GM21367 (cell line): Measurements from ENCODE around the gene ERGIC1.
A peak's percentile ranks its signal among the peaks of the same experiment; 100 is the strongest.

Experiments used
- ATAC-seq: cut with Tn5 transposase; IDR thresholded peaks from one replicate; pipeline ENCODE4 v1.9.1; 2021; ENCODE audit not compliant: unreplicated experiment

ERGIC1 gene

DNA sequence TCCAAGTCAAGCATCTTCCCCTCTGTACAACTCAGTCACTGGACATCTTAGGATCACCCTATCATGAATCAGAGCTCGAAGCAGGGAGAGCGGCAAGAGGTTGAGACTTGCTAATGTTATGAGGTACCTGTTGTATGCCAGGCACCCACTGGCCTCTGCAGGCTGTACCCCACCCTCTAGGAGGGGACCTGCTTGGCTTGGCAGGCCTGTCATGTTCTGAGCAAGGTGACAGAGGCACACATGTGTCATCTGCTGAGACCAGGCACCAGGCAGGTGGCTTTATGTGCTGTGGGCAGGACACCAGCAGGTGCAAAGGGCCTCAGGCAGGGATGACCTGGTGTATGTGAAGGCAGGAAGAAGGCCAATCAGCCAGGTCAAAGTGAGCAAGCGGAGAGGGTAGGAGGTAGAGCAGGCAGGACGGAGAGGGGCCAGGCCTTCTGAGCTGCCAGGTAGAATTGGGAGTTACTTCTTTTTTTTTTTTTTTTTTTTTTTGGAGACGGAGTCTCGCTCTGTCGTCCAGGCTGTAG is 64.9 kb downstream of the ERGIC1 start:
- ATAC-seq, result no peak

DNA sequence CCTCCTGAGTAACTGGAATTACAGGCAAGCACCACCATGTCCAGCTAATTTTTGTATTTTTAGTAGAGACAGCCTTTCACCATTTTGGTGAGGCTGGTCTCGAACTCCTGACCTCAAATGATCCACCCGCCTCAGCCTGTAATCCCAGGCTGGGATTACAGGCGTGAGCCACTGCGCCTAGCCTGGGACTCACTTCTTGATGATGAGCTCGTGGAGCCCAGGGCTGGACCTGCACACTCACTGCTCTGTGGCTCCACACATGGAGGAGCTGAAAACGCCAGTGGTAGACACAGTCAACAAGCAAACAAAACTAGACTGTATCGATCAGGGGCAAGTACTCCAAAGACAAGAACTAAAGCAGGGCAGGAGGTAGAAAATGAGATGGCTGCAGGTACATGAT is 65.4 kb downstream of the ERGIC1 start:
- ATAC-seq, result no peak

DNA sequence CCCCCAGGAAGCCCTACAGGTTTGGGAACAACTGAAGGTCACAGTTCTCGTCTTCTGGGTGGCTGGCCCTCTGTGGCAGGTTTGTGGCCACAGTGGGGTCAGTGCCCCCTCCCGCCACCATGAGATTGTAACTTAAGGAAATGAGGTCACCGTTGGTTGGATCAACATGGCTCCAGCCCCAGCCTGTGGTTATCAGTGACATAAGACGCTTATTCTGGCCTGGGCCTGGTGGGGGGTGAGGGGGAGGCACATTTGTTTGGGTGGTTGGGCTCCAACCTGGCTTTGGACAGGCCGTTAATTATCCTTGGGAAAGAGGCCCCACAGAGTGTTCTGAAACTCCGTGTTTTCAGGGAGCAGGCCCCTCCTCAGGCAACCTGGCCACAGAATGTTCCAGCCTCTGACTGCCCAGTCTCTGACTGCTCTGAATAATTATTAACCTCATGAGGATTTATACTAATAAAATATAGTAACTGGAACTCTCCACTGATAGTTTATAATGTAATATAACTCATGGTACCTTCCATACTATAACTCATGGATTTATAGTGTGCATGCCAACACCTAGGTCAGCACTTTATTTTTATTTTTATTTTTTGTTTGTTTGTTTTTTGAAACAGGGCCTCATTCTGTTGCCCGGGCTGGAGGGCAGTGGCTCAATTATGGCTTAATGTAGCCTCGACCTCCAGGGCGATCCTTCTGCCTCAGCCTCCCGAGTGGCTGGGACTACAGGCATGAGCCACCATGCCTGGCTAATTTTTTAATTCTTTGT is 67.1 kb downstream of the ERGIC1 start:
- ATAC-seq, result no peak

DNA sequence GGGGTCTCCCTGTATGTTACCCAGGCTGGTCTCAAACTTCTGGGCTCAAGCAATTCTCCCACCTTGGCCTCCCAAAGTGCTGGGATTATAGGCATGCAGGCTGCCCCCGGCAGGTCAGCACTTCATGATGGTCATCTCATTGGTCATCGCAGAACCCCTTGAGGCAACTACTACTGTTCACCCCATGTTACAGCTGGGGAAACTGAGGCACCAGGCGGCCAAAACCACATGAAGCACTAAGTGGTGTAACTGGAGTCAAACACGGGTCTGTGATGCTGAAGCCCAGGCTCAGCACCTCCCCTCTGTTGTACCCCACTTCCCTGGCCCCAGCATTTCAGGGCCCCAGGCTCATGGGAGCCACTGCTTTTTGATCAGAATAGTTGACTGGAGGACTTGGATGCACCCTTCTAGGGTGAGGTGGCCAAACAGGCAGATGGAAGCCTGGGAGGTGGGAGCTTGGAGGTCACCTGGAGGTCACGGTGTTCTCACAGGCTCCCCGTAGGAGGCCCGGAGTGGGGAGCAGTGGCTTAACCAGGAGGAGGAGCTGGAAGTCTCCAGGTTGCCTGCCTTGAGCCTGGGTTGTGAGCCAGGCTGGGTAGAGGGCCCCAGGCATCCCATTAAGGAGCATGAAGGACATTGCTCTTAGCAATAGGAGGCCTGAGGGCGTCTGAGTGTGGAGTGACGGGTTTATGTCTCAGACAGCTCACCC is 67.9 kb downstream of the ERGIC1 start:
- ATAC-seq, result no peak

DNA sequence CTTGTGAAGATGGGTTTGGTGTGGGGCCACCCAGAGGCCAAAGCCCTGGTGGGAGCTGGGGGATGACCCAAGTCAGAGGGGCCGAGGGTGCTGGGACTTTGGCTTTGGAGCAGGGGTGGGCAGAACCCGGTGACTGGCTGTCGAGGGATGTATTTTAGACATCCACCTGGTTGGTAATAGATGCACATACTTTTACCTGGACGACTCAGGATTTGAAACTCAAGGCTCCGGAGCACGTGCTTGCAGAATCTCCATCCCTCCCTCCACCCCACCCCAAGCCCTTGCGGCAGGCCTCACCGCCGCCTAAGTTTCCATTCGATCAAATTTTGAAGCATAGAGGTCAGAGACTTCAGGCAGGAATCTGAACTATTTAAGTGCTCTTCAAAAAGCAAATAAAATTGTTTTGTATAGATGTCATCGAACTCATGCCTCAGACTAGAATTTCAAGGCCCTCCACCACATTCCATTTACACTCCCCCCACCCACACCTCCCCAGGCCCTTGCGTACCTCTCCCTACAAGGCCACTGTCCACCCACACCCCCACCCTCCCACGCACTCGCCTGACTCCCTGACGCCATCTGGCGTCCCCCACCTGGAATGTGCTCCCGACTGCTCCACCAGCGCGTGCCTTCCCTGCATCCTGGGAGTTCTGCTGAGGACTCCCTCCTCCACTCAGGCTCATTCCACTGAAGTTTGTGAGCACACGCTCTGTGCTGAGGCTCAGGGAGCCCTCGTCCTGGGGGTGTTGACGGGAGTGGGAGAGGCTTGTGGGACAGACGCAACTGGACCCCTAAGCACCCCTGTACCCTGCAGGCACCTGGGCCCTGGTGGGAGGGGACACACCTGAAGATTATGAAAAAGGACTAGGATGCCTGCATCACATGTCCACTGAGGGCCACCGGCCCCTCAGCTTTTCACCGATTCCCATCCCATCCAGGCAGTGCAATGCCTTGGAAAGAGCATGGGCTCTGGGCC is 68.7 kb downstream of the ERGIC1 start:
- no peak for ATAC-seq

DNA sequence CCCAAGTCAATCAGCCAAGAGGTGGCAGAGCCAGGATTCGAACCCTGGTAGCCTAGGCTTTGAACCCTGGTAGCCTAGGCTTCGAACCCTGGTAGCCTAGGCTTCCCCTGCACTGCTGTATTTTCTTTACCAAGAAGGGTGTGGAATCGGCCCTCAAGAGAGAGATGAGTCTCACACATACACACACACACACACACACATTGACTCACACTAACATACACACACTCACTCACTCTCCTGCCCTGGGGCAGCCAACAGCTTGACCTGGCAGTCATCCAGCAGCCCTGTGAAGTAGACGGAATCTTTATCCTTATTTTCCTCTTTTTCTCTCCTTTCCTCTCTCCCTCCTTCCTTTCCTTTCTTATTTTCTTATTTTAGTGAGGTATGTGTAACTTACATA is 69.7 kb downstream of the ERGIC1 start:
- no peak for ATAC-seq

DNA sequence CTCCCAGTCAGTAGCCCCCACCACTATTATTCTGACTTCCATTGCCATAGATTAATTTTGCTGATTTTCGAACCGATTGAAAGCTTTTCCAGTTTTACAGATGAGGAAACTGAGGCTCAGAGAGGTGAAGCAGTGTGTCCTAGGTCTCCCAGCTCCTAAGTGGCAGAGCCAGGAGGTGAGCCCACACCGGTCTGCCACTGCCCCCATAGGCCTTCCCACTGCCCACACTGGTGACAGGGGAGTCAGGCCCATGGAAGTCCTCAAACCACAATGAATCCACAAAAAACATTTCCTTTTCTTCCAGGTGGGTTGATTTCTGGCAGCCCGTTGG is 70.2 kb downstream of the ERGIC1 start:
- ATAC-seq, result no peak

DNA sequence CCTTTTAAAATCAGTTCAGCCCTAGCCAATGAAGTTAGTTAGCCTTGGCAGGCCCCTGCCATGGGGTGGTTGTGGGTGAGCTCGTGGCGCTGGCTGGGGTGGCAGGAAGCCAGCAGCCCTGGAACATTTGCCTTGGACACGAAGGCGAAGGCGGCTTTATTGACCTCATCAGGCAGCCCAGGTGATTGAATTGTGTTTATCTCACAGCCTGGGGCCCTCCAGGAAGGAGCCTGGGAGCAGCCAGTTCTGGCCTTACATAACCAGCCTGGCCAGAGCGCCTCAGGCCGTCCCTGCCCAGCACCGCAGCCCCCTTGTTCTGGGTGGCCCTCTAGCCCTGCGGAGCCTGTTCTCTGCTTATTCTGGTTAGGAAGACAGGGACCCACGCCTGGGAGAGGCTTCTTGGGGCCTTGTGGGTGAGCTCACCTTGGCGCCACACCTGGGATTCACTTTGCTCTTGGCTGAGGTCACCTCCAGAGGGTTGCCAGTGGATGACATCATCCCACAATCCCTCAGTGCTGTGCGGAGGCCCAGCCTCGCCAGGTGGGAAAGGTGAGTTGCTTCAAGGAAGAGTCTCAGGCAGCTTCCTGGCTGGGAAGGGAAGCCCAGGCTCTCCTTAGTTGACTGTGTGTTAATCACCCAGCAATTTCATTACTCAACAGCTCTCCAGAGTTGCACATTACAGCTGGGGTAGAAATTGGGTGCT is 70.7 kb downstream of the ERGIC1 start:
- ATAC-seq, result no peak

DNA sequence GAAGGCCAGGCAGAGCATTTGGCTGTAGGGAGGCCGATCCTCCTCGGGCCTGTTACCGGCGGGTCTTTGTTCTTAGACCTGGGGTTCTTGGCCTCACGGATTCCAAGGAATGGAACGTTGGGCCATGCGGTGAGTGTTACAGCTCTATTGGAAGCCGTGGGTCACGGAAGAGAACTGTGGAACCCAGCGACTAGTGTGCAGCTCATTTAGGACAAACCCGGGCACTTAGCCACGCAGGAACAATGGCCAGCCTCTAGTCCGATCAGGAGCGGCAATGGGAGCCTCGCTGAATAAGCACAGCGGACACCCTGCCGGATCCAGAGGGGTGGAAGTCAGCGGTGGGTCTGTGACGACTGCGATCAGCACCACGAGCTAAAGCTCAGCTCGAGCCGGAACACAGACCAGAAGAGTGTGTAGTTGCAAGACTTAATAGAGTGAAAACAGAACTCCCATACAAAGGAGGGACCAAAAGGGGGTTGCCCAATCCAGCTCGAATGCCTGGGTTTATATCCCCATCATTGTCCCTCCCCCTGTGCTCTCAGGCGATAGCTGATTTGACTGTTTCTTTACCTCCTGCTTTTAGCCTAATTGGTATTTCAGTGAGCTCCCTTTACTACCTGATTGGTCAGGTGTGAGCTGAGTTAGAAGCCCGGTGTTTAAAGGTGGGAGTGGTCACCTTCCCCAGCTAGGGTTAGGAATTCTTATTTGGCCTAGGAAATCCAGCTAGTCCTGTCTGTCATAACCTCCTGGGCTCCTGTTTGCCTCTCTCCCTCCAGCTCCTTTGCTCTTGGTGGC is 71.5 kb downstream of the ERGIC1 start:
- ATAC-seq, result no peak

DNA sequence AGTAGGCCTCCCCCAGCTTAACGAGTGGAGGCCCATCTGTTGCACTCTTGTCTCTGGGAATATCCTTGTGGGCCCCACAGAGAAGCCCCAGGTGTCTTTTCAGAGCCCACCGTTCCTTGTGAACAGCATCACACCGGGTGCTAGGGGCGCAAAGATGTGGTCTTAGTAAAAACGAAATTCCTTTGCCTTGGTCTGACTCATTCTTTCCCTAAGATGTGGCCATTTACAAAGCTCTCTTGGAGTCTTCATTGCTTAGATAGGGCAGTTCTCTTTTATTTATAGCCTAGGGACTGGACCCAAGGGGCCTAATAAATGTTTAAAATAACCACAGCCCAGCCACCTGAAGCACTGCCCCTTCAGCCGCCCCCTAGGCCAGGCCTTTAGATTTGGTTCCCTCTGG is 72.4 kb downstream of the ERGIC1 start:
- no peak for ATAC-seq

DNA sequence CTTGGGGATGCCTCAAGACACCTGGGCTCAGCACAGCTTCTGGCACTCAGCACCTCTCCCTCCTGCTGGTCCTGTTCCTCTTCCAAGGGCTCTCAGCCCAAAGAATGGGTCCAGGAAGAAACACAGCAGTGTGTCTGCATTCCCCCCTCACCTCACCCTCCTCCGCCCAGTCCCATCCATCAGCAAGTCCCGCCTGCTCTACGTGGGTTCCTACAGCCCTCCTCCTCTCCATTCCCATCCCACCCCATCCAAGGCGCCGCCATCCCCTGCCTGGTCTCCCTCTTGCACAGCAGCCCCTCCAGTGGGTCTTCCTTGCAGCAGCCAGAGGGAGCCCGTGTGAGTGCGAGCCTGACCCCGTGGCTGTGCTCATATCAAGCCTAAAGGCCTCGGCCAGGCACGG is 72.8 kb downstream of the ERGIC1 start:
- no peak for ATAC-seq

DNA sequence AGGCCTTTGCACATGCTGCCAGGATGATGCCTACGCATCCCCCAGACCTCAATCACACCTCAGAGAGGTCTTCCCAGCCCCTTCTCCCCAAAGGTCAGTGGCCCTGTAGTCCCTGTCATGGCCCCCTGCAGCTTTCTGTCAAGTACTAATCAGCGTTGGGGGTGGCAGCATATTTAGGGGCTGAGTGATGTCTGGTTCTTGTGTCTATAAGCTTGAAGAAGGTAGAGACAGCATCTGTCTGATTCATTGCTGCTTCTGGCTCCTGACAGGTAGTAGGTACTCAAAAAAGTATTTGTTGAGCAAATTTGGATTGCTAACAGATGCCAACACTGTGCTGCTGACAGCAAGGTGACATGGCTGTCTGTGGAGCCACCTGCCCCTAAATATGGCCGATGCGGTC is 73.6 kb downstream of the ERGIC1 start:
- ATAC-seq, result no peak

DNA sequence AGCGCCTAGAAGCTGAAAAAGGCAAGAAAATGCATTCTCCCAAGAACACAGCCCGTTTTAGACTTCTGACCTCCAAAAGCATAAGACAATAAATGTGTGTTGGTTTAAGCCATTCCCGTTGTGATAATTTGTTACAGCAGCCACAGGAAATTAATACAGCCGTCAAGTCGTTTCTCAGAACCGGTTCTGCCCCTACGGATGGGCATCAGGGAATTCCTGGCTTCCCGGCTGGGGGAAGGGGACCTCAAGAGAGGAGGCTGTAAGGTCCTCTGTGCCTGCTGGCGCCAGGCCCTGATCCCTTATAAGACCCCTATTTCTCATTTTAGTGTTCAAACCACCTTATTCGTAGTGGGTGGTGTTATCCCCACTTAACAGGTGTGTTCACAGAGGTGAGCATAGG is 74.6 kb downstream of the ERGIC1 start:
- ATAC-seq, result no peak

DNA sequence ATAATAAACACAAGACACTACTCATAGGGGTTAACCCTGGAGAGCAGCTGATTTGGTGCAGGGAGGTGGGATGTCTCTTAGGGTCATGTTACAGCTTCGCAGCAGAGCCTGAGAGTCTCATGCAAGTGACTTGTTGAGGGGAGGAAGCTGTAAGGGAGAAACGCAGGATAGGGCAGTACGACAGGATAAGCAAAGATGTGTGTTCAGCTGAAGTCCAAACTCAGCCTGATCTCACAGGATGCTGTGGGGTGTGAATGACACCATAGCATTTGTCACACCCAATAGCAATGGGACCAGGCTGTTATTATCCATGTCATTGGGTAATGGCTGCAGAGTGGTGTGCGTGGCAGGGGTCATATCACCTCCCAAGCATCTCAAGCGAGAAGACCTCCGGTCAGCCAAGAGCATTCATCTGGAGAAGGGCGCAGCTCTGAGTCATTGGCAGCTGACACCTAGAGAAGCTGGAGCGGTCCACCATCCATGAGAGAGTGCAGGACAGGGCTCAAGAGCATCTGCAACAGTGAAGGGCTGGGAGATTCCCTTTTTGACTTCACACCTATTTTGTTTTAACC is 76.0 kb downstream of the ERGIC1 start:
- ATAC-seq, result no peak

DNA sequence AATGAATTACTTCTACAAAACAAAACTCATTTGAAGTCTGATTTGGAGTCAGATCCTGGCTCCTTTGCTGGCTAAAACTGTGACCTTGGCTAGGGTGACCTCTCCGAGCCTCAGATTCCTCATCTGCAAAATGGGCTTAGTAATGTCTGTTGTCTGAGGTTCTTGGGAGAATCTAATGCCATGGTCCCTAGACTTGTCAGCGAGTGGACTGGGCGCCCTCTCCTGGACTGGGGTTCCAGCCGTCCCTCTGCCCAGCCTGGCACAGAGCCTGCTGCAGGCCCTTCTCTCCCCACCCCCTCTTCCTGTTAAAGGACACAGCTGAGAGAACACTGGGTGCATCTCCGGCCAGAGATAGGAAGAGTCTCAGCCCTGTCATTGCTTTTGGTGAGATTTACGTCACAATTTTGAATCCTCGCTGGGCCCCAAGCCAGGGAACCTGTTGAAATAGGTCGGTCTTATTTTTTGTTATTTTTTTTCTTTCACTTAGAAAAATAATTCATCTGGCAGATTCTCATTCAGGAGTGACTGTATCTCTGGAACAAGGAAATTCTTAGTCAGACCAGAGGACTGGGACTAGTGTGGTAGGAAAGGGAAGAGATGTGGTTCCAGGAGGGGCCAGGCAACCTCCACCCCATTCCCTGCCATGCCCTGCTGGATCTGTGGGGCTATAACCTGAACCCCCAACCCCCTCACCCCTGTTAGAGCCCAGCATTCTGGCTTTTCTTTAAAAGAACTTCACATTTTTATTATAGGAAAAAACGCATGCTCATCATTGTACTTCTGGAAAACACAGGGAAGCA is 77.0 kb downstream of the ERGIC1 start:
- peak; percentile 52 for ATAC-seq

DNA sequence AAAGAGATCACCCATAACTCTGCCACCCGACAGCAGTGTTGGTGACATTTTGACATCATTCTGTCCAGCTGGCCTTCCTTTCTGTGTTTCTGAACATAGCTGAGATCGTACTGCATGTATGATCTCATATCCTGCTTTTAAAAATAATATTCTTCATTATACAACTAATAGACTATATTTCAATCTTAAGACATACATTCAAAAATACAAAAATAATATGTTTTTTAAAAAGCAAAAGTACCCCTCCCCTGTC is 77.5 kb downstream of the ERGIC1 start:
- ATAC-seq, result no peak

DNA sequence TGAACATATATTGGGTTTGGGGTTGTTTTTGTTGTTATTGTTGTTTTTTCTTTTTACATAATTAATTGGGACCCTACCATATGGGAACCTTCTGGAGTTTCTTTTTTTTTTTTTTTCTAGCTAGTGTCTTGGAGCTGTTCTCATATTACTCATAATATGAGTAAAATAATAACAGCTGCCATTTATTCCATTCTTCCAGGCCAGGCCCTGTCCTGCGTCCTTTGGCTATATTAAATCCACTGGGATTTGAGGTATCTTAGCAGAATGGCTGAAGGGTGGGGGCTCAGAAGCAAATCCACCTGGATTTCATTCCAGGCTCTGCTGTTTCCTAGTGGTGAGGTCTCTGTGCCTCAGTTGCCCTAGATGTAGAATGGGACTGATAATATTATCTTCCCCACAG is 77.9 kb downstream of the ERGIC1 start:
- no peak for ATAC-seq

DNA sequence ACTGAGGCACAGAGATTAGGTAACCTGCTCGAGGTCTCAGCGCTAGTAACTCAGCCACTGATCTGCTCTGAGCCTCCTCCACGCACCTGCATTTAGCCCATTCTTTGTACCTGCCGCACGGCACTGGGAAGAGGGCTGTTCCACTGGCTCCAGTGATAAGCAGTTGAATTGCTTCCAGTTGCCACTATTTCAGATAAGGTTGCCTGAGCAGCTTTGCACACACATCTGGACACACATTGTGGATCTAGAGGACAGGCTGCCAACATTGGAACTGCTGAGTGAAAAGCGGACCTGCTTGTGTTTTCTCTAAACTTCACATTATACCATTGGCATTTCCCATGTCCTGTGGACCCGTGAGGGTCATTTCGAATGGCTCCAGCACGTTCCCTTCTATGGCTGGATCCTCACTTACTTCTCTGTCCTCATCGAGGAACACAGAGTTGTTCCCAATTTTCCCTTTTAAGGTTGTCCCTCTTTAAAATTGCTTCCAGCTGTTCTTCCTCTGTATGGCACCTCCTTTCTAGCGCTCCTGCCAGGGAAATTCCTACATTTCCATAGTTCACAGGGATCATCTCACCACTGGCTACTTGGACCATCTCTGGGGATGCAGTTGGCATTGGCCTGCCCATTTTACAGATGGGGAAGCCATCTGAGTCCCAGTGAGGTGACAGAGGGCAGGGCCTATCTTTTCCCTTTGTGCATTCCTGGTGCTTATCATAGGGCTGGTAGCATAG is 79.2 kb downstream of the ERGIC1 start:
- no peak for ATAC-seq

DNA sequence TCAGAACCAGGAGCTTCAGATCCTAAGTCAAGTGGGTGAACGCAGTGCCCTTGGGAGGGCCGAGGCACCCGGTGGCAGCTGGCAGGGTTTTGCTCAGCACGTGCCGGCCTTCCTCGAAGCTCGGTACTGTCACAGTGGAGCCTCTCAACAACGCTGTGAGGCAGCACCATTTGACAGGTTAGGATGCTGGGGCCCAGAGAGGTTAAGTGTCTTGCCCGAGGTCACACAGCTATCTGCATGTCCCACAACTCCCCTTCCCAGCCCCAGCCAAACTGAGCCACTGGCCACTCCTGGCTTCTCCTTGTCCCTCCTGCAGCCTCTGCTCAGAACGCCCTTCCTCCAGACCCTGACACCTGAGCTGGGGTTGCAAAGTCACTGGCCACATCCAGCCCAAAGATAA is 81.5 kb downstream of the ERGIC1 start:
- no peak for ATAC-seq
